Neural cell (in vitro differentiated cells): ENCODE data around the gene SALL3. TPM values are rescaled to one million over a fixed set of nuclear protein-coding genes. Genes with fewer than 3 reads are reported as not detected.

Experiments
- H2AFZ ChIP-seq: fragments of 200-600, 300-800 bp; sonication (generic), shearing (Covaris generic); 2 replicates; pipeline ENCODE4 v1.6.0; 2014; ENCODE audit warnings: low read depth, mild to moderate bottlenecking, antibody characterized with exemption, low read length, moderate library complexity
- H3F3A ChIP-seq: fragments of 200-600 bp; shearing (Covaris generic); 2 replicates; pipeline ENCODE4 v1.6.1; 2016; ENCODE audit warnings: mild to moderate bottlenecking, moderate library complexity, mixed read lengths, antibody characterized with exemption, low read length; ENCODE audit not compliant: insufficient read depth, poor library complexity, severe bottlenecking
- H3K27ac ChIP-seq: fragments of 200-600, 300-800 bp; sonication (generic), shearing (Covaris generic); 2 replicates; pipeline ENCODE4 v1.5.1; 2014; ENCODE audit warnings: mild to moderate bottlenecking, low read length, moderate library complexity
- H3K27me3 ChIP-seq: fragments of 300-800, 200-600 bp; sonication (generic), shearing (Covaris generic); 2 replicates; pipeline ENCODE4 v1.6.0; 2014; ENCODE audit warnings: mild to moderate bottlenecking, low read depth, low read length, moderate library complexity; ENCODE audit not compliant: insufficient read depth
- H3K36me3 ChIP-seq: fragments of 300-800, 200-600 bp; sonication (generic), shearing (Covaris generic); 2 replicates; pipeline ENCODE4 v1.5.1; 2014; ENCODE audit warnings: mild to moderate bottlenecking, antibody characterized with exemption, low read length, moderate library complexity; ENCODE audit not compliant: insufficient read depth
- H3K4me2 ChIP-seq: fragments of 300-800, 200-600 bp; sonication (generic), shearing (Covaris generic); 2 replicates; pipeline ENCODE4 v1.6.0; 2014; ENCODE audit warnings: mild to moderate bottlenecking, low read length
- H3K4me3 ChIP-seq: fragments of 300-800, 200-600 bp; sonication (generic), shearing (Covaris generic); 2 replicates; pipeline ENCODE4 v1.5.1; 2014; ENCODE audit warnings: mild to moderate bottlenecking, low read length, moderate library complexity
- H3K79me2 ChIP-seq: fragments of 200-600 bp; shearing (Covaris generic); replicated peaks from 2 replicates; pipeline ENCODE4 v1.6.0; 2014; ENCODE audit warnings: mild to moderate bottlenecking, low read length, moderate library complexity; ENCODE audit not compliant: insufficient read depth
- H3K9ac ChIP-seq: fragments of 300-800, 200-600 bp; sonication (generic), shearing (Covaris generic); 2 replicates; pipeline ENCODE4 v1.6.1; 2016; ENCODE audit warnings: mild to moderate bottlenecking, low read length, mixed read lengths
- H3K9me2 ChIP-seq: fragments of 200-600 bp; shearing (Covaris generic); 2 replicates; pipeline ENCODE4 v1.6.1; 2016; ENCODE audit warnings: mild to moderate bottlenecking, low read length, mixed read lengths; ENCODE audit not compliant: insufficient read depth
- H3K9me3 ChIP-seq: fragments of 200-600, 300-800 bp; sonication (generic), shearing (Covaris generic); 2 replicates; pipeline ENCODE4 v1.6.1; 2016; ENCODE audit warnings: mild to moderate bottlenecking, mixed run types, low read length, moderate library complexity, mixed read lengths
- H4K20me1 ChIP-seq: fragments of 200-600 bp; shearing (Covaris generic); 2 replicates; pipeline ENCODE4 v1.6.1; 2016; ENCODE audit warnings: mild to moderate bottlenecking, mixed run types; ENCODE audit not compliant: insufficient read depth
- EP300 ChIP-seq: fragments of 450-650 bp; conservative IDR thresholded peaks from 2 replicates; pipeline ENCODE4 v1.6.1; 2014; ENCODE audit warnings: antibody characterized with exemption, mild to moderate bottlenecking, moderate library complexity; ENCODE audit not compliant: poor library complexity, severe bottlenecking
- EZH2 ChIP-seq: fragments of 200-600, 300-800 bp; shearing (Covaris generic), sonication (generic); IDR thresholded peaks from 2 replicates; pipeline ENCODE4 v1.6.1; 2014; ENCODE audit warnings: antibody characterized with exemption, low read length, borderline replicate concordance, mild to moderate bottlenecking; ENCODE audit not compliant: insufficient read depth, poor library complexity, severe bottlenecking
- MXI1 ChIP-seq: fragments of 450-650 bp; conservative IDR thresholded peaks from 2 replicates; pipeline ENCODE4 v1.6.1; 2014; ENCODE audit warnings: antibody characterized with exemption, mild to moderate bottlenecking; ENCODE audit not compliant: poor library complexity, severe bottlenecking
- POLR2AphosphoS5 ChIP-seq: IDR thresholded peaks from 2 replicates; pipeline ENCODE4 v1.6.1; 2012
- RAD21 ChIP-seq: fragments of 450-650 bp; conservative IDR thresholded peaks from 2 replicates; pipeline ENCODE4 v1.6.1; 2014; ENCODE audit warnings: antibody characterized with exemption, mild to moderate bottlenecking, moderate library complexity
- SMC3 ChIP-seq: fragments of 450-650 bp; conservative IDR thresholded peaks from 2 replicates; pipeline ENCODE4 v1.6.1; 2014; ENCODE audit warnings: antibody characterized with exemption, mild to moderate bottlenecking, moderate library complexity; ENCODE audit not compliant: poor library complexity
- TAF1 ChIP-seq: IDR thresholded peaks from 2 replicates; pipeline ENCODE4 v1.6.1; 2012; ENCODE audit warnings: low read depth
- polyA plus RNA-seq: library from polyadenylated mRNA; depleted of rRNA; stranded (reverse); fragments of >200 nt; gene quantifications from 2 replicates; pipeline ENCODE4 v1.2.3, GENCODE V29; 2014
- TF ChIP-seq, protein P1 (sequence below): IDR thresholded peaks from 2 replicates; pipeline ENCODE4 v1.6.1; 2012; ENCODE audit warnings: borderline replicate concordance
- TF ChIP-seq, protein P2 (sequence below): fragments of 450-650 bp; IDR thresholded peaks from 2 replicates; pipeline ENCODE4 v1.5.1; 2014; ENCODE audit warnings: antibody characterized with exemption, mild to moderate bottlenecking, moderate library complexity; ENCODE audit not compliant: poor library complexity, severe bottlenecking

The SALL3 gene
- polyA plus RNA-seq, 1 donor from 2014 or later: 0.16 TPM

DNA sequence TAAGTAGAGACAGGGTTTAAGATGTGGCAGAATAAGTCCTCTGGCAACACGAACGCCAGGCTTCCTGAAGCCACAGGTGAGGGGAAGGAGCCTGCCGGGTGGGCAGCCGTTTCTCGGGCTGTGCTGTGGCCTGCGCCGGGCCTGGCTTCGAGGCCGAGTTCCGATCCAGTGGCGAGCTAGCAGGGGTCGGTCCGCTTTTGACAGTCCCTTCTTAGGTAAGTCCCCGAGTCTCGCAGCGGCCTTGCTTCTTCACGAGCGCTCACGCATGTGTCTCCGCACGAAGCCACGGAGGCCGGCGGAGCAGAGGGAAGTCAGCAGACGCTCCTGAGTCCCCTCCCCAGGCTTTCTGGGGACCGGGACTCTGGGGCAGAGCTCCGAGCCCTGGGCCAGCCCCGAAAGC lies 26.0 kb downstream of the SALL3 start:
- TF ChIP-seq, protein P1, sequence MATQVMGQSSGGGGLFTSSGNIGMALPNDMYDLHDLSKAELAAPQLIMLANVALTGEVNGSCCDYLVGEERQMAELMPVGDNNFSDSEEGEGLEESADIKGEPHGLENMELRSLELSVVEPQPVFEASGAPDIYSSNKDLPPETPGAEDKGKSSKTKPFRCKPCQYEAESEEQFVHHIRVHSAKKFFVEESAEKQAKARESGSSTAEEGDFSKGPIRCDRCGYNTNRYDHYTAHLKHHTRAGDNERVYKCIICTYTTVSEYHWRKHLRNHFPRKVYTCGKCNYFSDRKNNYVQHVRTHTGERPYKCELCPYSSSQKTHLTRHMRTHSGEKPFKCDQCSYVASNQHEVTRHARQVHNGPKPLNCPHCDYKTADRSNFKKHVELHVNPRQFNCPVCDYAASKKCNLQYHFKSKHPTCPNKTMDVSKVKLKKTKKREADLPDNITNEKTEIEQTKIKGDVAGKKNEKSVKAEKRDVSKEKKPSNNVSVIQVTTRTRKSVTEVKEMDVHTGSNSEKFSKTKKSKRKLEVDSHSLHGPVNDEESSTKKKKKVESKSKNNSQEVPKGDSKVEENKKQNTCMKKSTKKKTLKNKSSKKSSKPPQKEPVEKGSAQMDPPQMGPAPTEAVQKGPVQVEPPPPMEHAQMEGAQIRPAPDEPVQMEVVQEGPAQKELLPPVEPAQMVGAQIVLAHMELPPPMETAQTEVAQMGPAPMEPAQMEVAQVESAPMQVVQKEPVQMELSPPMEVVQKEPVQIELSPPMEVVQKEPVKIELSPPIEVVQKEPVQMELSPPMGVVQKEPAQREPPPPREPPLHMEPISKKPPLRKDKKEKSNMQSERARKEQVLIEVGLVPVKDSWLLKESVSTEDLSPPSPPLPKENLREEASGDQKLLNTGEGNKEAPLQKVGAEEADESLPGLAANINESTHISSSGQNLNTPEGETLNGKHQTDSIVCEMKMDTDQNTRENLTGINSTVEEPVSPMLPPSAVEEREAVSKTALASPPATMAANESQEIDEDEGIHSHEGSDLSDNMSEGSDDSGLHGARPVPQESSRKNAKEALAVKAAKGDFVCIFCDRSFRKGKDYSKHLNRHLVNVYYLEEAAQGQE: no peak
- no peak for TF ChIP-seq TAF1
- no peak for TF ChIP-seq SMC3
- TF ChIP-seq EP300: no peak
- H3K4me3 ChIP-seq: no peak overlapping the region
- H2AFZ ChIP-seq: no peak overlapping the region
- no peaks in the 10 kb centered on the region for H3K9me2 ChIP-seq
- H3K27ac ChIP-seq: no peak overlapping the region
- no peaks in the 10 kb centered on the region for H3K79me2 ChIP-seq
- H3K27me3 ChIP-seq: no peaks in the 10 kb centered on the region
- H4K20me1 ChIP-seq: no peaks in the 10 kb centered on the region
- no peak overlapping the region for H3K4me2 ChIP-seq
- no peaks in the 10 kb centered on the region for H3F3A ChIP-seq
- H3K9me3 ChIP-seq: no peaks in the 10 kb centered on the region
- H3K9ac ChIP-seq: no peak overlapping the region
- H3K36me3 ChIP-seq: no peaks in the 10 kb centered on the region

DNA sequence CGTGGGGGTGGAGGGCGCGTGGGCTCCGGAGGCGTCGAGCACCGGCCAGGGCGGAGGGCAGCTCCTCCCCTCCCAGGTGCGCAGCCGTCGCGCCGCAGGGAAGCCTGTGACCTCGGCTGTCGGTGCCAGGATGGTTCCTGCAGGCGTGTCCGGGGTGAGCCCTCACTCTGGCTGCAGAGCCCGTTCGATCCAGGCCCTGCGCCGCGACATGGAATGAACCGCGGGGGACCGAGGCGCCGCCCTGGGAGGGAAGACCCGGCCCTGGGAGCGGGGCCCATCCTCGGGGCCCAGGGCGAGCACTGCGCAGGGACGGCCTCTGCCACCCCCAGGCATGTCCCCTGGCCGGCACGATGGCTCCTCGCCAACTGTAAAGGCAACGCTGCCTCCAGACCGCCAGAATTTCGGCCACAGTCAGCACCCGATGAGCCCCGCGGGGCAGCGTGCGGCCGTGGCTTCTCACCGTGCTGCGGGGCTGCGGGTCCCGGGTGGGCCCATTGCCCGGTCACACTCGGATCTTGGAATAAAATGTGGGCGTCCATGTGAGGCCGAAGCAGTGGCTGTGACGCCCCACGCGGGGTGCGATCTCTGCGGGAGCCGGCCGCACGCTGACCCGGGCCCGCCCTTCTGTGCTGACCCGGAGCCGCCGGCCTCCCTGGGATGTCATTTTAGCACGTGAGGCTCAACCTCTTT lies 26.6 kb downstream of the SALL3 start:
- H3K9ac ChIP-seq: no peak overlapping the region
- TF ChIP-seq, protein P1: no peak
- no peak for TF ChIP-seq POLR2AphosphoS5
- TF ChIP-seq EZH2: no peak
- TF ChIP-seq MXI1: no peak
- no peak for TF ChIP-seq SMC3
- TF ChIP-seq, protein P2, sequence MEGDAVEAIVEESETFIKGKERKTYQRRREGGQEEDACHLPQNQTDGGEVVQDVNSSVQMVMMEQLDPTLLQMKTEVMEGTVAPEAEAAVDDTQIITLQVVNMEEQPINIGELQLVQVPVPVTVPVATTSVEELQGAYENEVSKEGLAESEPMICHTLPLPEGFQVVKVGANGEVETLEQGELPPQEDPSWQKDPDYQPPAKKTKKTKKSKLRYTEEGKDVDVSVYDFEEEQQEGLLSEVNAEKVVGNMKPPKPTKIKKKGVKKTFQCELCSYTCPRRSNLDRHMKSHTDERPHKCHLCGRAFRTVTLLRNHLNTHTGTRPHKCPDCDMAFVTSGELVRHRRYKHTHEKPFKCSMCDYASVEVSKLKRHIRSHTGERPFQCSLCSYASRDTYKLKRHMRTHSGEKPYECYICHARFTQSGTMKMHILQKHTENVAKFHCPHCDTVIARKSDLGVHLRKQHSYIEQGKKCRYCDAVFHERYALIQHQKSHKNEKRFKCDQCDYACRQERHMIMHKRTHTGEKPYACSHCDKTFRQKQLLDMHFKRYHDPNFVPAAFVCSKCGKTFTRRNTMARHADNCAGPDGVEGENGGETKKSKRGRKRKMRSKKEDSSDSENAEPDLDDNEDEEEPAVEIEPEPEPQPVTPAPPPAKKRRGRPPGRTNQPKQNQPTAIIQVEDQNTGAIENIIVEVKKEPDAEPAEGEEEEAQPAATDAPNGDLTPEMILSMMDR: no peak
- TF ChIP-seq TAF1: no peak
- TF ChIP-seq EP300: no peak
- no peak for TF ChIP-seq RAD21
- H3K9me2 ChIP-seq: no peaks in the 10 kb centered on the region
- no peaks in the 10 kb centered on the region for H3K27me3 ChIP-seq
- no peaks in the 10 kb centered on the region for H3K9me3 ChIP-seq
- no peak overlapping the region for H3K4me3 ChIP-seq
- H4K20me1 ChIP-seq: no peaks in the 10 kb centered on the region
- H2AFZ ChIP-seq: no peak overlapping the region
- no peaks in the 10 kb centered on the region for H3K36me3 ChIP-seq
- H3K79me2 ChIP-seq: no peaks in the 10 kb centered on the region
- H3K27ac ChIP-seq: no peak overlapping the region
- H3K4me2 ChIP-seq: no peak overlapping the region
- no peaks in the 10 kb centered on the region for H3F3A ChIP-seq
